ENCODE measurements around the gene OR6C1.
"Not testable (repeated sequence)": the region's sequence is repeated elsewhere in the genome, so short reads cannot be mapped to it uniquely, and the experiment has no call there.

Gene OR6C1

DNA sequence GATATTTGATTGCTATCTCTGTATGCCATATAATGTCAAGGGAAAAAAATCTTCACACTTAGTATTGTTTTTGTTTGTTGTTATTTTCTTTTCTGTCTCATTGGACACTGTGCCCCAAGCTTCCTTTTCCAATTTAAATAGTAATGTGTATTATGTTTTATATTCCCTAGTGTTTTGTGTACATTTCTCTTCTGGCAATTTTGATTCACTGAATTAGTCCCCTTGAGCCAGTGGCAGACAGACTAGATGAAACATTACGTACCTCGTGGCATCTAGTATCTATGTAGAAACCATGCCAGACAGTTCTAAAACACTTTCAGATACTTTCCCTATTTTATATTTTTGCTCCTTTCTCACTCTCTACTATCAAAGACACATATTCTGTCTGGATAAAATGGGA lies at the start of gene OR6C1:
OR6C1 (plus strand) TSS at position 301 of the 400 bp plus-strand sequence. CDS start 6,257 bp downstream, outside the sequence.
- DNase-seq (ENCODE audit: low spot score): no peak

DNA sequence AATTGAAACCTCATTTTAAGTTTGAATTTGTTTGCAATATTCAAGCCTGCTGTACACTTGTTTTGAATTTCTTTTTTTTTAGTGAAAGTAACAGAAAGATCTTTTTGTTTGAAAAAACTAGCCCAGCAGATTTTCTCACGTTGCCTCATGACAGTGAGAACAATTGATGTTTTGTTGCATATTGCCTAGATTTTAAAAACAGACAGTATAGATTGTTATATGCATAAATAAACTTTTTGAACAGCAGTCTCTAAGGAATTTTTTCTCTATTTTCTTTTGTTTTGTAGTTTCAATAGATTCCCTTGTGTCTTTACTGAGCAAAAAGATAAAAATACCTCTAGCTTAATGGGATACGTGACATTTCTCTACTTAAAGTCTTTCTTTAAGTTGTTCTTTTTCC lies 33.2 kb upstream of the OR6C1 start:
- no peak for DNase-seq (ENCODE audit: low spot score)

DNA sequence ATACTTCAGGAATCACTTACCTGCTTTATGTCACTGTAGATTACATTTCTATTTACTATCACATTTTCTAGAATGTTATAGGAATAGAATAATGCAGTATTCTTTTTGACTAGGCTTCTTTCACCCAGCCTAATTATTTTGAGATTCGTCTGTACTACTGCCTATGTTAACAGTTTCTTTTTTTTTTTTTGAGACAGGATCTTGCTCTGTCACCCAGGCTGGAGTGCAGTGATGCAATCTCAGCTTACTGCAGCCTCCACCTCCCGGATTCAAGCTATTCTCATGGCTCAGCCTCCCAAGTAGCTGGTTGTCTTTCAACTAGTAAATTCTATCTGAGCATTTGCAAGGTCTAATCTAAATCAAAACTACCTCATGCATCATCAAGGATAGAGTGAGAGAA lies 24.1 kb upstream of the OR6C1 start:
- DNase-seq (ENCODE audit: low spot score): no peak

DNA sequence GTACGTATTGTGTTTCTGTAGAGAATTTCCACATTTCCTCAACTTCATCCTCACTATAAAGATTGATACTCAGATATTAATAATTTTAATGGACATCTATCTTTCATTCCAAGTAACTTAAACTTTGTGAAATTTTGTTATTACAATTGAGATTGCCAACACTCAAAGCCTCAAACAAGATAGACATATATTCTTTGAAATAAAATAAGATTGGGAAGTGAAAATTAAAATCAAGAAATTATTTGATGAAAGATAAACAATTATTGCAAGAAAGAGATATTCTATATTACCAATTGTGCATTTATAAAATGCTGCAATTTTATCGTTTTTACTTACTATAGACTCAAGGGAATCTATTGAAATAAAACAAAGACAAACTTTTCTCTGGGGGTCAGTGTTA lies 17.7 kb upstream of the OR6C1 start, which contains the start of gene OR6C6:
OR6C6 (minus strand) TSS at position 101 of the 400 bp plus-strand sequence. CDS start 1,337 bp downstream, outside the sequence.
- no peak for DNase-seq (ENCODE audit: low spot score)

DNA sequence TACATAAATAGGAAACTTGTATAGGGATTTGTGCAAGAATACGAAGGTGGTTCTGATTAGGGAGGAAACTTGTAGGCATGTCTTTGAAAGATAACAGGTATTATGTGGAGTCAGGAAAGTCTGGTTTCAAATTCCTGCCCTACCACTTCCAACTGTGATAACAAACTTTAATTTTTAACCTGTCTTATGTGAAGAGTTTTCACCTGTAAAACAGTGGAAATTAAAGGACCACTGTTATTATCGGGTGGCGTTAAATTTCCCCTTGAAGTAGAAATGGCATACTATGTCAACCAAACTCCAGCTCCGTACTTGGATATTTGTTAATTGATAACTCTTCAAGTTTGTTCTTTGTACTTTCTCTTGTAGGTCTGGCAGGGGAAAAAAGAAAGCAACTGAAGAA lies 6.1 kb downstream of the OR6C1 start:
- no peak for DNase-seq (ENCODE audit: low spot score)

- not testable (repeated sequence) for DNase-seq (ENCODE audit: low spot score)
These were observed 11.7 kb downstream of the OR6C1 start for GRCh38 chr12:55325801-55326200.

GRCh38 chr12:55330446-55330845 lies 16.3 kb downstream of the OR6C1 start, which contains the start of gene OR6C3:
Gene OR6C3 (plus strand): TSS chr12:55330746. CDS start chr12:55331701, 955 bp downstream.
- DNase-seq (ENCODE audit: low spot score): no peak

GRCh38 chr12:55336002-55336401 lies 21.9 kb downstream of the OR6C1 start:
- no peak for DNase-seq (ENCODE audit: low spot score)

DNA sequence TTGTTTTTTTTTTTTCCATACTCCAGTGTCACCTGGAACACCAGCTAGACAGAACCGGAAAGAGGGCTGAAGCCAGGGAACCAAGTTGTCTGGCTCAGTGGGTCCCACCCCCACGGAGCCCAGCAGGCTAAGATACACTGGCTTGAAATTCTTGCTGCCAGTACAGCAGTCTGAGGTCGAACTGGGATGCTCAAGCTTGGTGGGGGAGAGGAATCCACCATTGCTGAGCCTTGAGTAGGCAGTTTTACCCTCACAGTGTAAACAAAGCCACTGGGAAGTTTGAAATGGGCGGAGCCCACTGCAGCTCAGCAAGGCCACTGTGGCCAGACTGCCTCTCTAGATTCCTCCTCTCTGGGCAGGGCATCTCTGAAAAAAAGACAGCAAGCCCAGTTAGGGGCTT lies 41.2 kb downstream of the OR6C1 start:
- DNase-seq (ENCODE audit: low spot score): not testable (repeated sequence)

DNA sequence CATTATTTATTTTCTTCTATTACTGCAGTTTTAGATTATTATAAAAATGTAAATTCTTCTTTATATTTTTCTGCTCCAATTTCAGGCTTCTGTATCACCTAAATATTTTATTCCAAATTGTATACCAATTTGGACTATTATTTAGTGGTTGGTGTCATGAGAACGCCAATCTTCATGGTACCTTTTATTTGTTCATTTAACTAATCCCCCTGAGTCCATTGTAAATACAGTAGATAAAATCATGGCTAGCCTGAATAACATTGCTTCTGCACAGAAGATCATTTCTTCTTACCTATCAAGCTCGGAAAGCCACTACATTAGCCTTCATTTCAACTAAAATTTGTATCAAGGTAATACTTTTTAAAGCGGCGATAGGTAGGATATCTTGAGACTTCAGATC lies 48.5 kb downstream of the OR6C1 start, which contains the start of gene OR6C75:
OR6C75 (plus strand) TSS at position 301 of the 400 bp plus-strand sequence. CDS start 2,136 bp downstream, outside the sequence.
- no peak for DNase-seq (ENCODE audit: low spot score)

- DNase-seq (ENCODE audit: low spot score): no peak
These were observed 50.9 kb downstream of the OR6C1 start for GRCh38 chr12:55365086-55365485.

All from NAMALWA (cell line).